Osteoblast (primary cell): ENCODE measurements around the gene DLD. TPM values are rescaled to one million over a fixed set of nuclear protein-coding genes. Genes with fewer than 3 reads are reported as not detected.
"Not testable (repeated sequence)": the region's sequence is repeated elsewhere in the genome, so short reads cannot be mapped to it uniquely, and the experiment has no call there.

ENCODE experiments used
- DNase-seq: peaks from one replicate; pipeline ENCODE4 v3.0.0; 2011; ENCODE audit warnings: low spot score, mixed read lengths; ENCODE audit not compliant: insufficient read length; ENCODE audit errors: missing footprints
- H2AFZ ChIP-seq: 2 replicates; pipeline ENCODE4 v1.6.0; 2011; ENCODE audit warnings: mild to moderate bottlenecking, low read length
- H3K27ac ChIP-seq: 2 replicates; pipeline ENCODE4 v1.5.1; 2011; ENCODE audit warnings: mild to moderate bottlenecking, low read depth, low read length, moderate library complexity
- H3K27me3 ChIP-seq: 2 replicates; pipeline ENCODE4 v1.6.0; 2012; ENCODE audit warnings: mild to moderate bottlenecking, control low read depth, inconsistent platforms, low read length, moderate library complexity; ENCODE audit not compliant: insufficient read depth
- H3K36me3 ChIP-seq: 2 replicates; pipeline ENCODE4 v1.5.1; 2011; ENCODE audit warnings: mild to moderate bottlenecking, low read length, control low read depth, moderate library complexity; ENCODE audit not compliant: insufficient read depth
- H3K4me1 ChIP-seq: 2 replicates; pipeline ENCODE4 v1.5.1; 2011; ENCODE audit warnings: mild to moderate bottlenecking, low read length, control low read depth, moderate library complexity; ENCODE audit not compliant: insufficient read depth
- H3K4me2 ChIP-seq: 2 replicates; pipeline ENCODE4 v1.6.0; 2011; ENCODE audit warnings: mild to moderate bottlenecking, low read length; ENCODE audit not compliant: insufficient read depth
- H3K4me3 ChIP-seq: fragments of 200-600 bp; sonication (generic); 3 replicates; pipeline ENCODE4 v1.5.1; 2012; ENCODE audit warnings: mild to moderate bottlenecking, low read length, inconsistent platforms; ENCODE audit not compliant: insufficient read depth
- H3K79me2 ChIP-seq: 2 replicates; pipeline ENCODE4 v1.6.0; 2012; ENCODE audit warnings: mild to moderate bottlenecking, low read length, control low read depth, inconsistent platforms; ENCODE audit not compliant: insufficient read depth
- H3K9me3 ChIP-seq: 2 replicates; pipeline ENCODE4 v1.5.1; 2011; ENCODE audit warnings: low read depth, low read length, control low read depth
- H4K20me1 ChIP-seq: 2 replicates; pipeline ENCODE4 v1.6.0; 2012; ENCODE audit warnings: mild to moderate bottlenecking, low read length, control low read depth; ENCODE audit not compliant: insufficient read depth
- CTCF ChIP-seq: IDR thresholded peaks from 2 replicates; pipeline ENCODE4 v1.5.1; 2011; ENCODE audit warnings: mild to moderate bottlenecking, low read depth, low read length, moderate library complexity; ENCODE audit errors: extremely low read depth
- total RNA-seq: library from RNA; depleted of rRNA; stranded (reverse); fragments of >200 nt; gene quantifications from 2 replicates; pipeline ENCODE4 v1.2.3, GENCODE V29; 2012

Gene DLD
- total RNA-seq, 1 donor: 53.6 TPM

- Histone ChIP-seq H3K4me2 (no peak overlapping the region), H3K36me3 (no peaks in the 10 kb centered on the region), H3K27me3 (peaks cover 2% of the 10 kb centered on the region), H4K20me1 (no peaks in the 10 kb centered on the region), H3K79me2 (no peaks in the 10 kb centered on the region), H3K4me3 (no peak overlapping the region), H3K9me3 (no peaks in the 10 kb centered on the region), H2AFZ (no peak overlapping the region), H3K27ac (no peak overlapping the region), H3K4me1 (no peaks in the 10 kb centered on the region)
- TF ChIP-seq CTCF: no peak
- DNase-seq: no peak
Measured at GRCh38 chr7:107847168-107847835, 43.7 kb upstream of the DLD start.

GRCh38 chr7:107847836-107848175 lies 43.2 kb upstream of the DLD start:
- not testable (repeated sequence) for H3K27me3 ChIP-seq, H3K4me3 ChIP-seq, H3K36me3 ChIP-seq, H3K4me2 ChIP-seq, H2AFZ ChIP-seq, H4K20me1 ChIP-seq, H3K27ac ChIP-seq, H3K79me2 ChIP-seq, DNase-seq, H3K9me3 ChIP-seq, H3K4me1 ChIP-seq

- not testable (repeated sequence) for H3K4me3 ChIP-seq, H3K9me3 ChIP-seq, H3K4me1 ChIP-seq, H4K20me1 ChIP-seq, H3K4me2 ChIP-seq, H3K27ac ChIP-seq, H3K27me3 ChIP-seq, DNase-seq, H2AFZ ChIP-seq, H3K36me3 ChIP-seq, H3K79me2 ChIP-seq
Measured at GRCh38 chr7:107848211-107848610, 42.8 kb upstream of the DLD start.

- H3K79me2 ChIP-seq: no peaks in the 10 kb centered on the region
- no peak for TF ChIP-seq CTCF
- DNase-seq: no peak
- no peaks in the 10 kb centered on the region for H3K36me3 ChIP-seq
- no peak overlapping the region for H3K4me2 ChIP-seq
- no peak overlapping the region for H3K27ac ChIP-seq
- H3K27me3 ChIP-seq: peaks cover 6% of the 10 kb centered on the region
- no peak overlapping the region for H2AFZ ChIP-seq
- H3K4me1 ChIP-seq: no peaks in the 10 kb centered on the region
- H3K9me3 ChIP-seq: no peaks in the 10 kb centered on the region
- H4K20me1 ChIP-seq: no peaks in the 10 kb centered on the region
- H3K4me3 ChIP-seq: no peak overlapping the region
Measured at GRCh38 chr7:107850216-107850615, 40.8 kb upstream of the DLD start.

- no peak overlapping the region for H2AFZ ChIP-seq
- no peaks in the 10 kb centered on the region for H4K20me1 ChIP-seq
- no peak overlapping the region for H3K4me2 ChIP-seq
- H3K4me3 ChIP-seq: no peak overlapping the region
- peaks cover 5% of the 10 kb centered on the region for H3K27me3 ChIP-seq
- no peaks in the 10 kb centered on the region for H3K36me3 ChIP-seq
- H3K4me1 ChIP-seq: no peaks in the 10 kb centered on the region
- H3K79me2 ChIP-seq: no peaks in the 10 kb centered on the region
- no peak for TF ChIP-seq CTCF
- H3K27ac ChIP-seq: no peak overlapping the region
- H3K9me3 ChIP-seq: no peaks in the 10 kb centered on the region
- DNase-seq: no peak
Measured at GRCh38 chr7:107850643-107851042, 40.3 kb upstream of the DLD start.
